WTC11 (cell line): Measurements from ENCODE around the gene HTRA2. TPM values are rescaled to one million over a fixed set of nuclear protein-coding genes. Genes with fewer than 3 reads are reported as not detected.

Experiments
- ATF1 ChIP-seq: sonication (generic); formaldehyde crosslinking; IDR thresholded peaks from 2 replicates; pipeline ENCODE4 v1.8.1; 2023; ENCODE audit warnings: mild to moderate bottlenecking, moderate library complexity, missing genetic modification reagents
- ATF6 ChIP-seq: sonication (generic); formaldehyde crosslinking; IDR thresholded peaks from 2 replicates; pipeline ENCODE4 v1.8.1; 2023; ENCODE audit warnings: mild to moderate bottlenecking, missing genetic modification reagents
- CREB1 ChIP-seq: sonication (generic); formaldehyde crosslinking; IDR thresholded peaks from 2 replicates; pipeline ENCODE4 v1.8.0; 2023; ENCODE audit warnings: mild to moderate bottlenecking, missing genetic modification reagents
- E2F4 ChIP-seq: sonication (generic); formaldehyde crosslinking; IDR thresholded peaks from 2 replicates; pipeline ENCODE4 v1.8.1; 2022; ENCODE audit warnings: low read depth, mild to moderate bottlenecking, moderate library complexity, missing genetic modification reagents, borderline replicate concordance
- ETV6 ChIP-seq: sonication (generic); formaldehyde crosslinking; IDR thresholded peaks from 2 replicates; pipeline ENCODE4 v1.8.1; 2022; ENCODE audit warnings: mild to moderate bottlenecking, missing genetic modification reagents
- FOXJ3 ChIP-seq: sonication (generic); formaldehyde crosslinking; IDR thresholded peaks from 2 replicates; pipeline ENCODE4 v1.9.0; 2021; ENCODE audit warnings: missing genetic modification reagents, mild to moderate bottlenecking, borderline replicate concordance
- FOXK1 ChIP-seq: sonication (generic); formaldehyde crosslinking; IDR thresholded peaks from 2 replicates; pipeline ENCODE4 v1.8.0; 2022; ENCODE audit warnings: mild to moderate bottlenecking, moderate library complexity, missing genetic modification reagents
- HMGA2 ChIP-seq: fragments of 250-450 bp; sonication (Bioruptor Pico); IDR thresholded peaks from 2 replicates; pipeline ENCODE4 v1.4.0; 2021; ENCODE audit warnings: mild to moderate bottlenecking, moderate library complexity
- IRF2 ChIP-seq: sonication (generic); formaldehyde crosslinking; IDR thresholded peaks from 2 replicates; pipeline ENCODE4 v1.8.0; 2022; ENCODE audit warnings: low read depth, missing genetic modification reagents, borderline replicate concordance
- JAZF1 ChIP-seq: fragments of 250-450 bp; sonication (Bioruptor Pico); IDR thresholded peaks from 2 replicates; pipeline ENCODE4 v1.9.0; 2021; ENCODE audit warnings: moderate library complexity, mild to moderate bottlenecking, inconsistent platforms
- KAT7 ChIP-seq: sonication (generic); formaldehyde crosslinking; IDR thresholded peaks from 2 replicates; pipeline ENCODE4 v1.8.1; 2023; ENCODE audit warnings: missing genetic modification reagents, mild to moderate bottlenecking, borderline replicate concordance
- NR1H2 ChIP-seq: sonication (generic); formaldehyde crosslinking; IDR thresholded peaks from 2 replicates; pipeline ENCODE4 v1.9.0; 2021; ENCODE audit warnings: mild to moderate bottlenecking, moderate library complexity, missing genetic modification reagents
- NR3C1 ChIP-seq: sonication (generic); formaldehyde crosslinking; conservative IDR thresholded peaks from 2 replicates; pipeline ENCODE4 v1.8.1; 2023; ENCODE audit warnings: low read depth, mild to moderate bottlenecking, missing genetic modification reagents
- OVOL2 ChIP-seq: fragments of 250-450 bp; sonication (Bioruptor Pico); IDR thresholded peaks from 2 replicates; pipeline ENCODE4 v1.9.0; 2021; ENCODE audit warnings: mild to moderate bottlenecking, borderline replicate concordance
- PREB ChIP-seq: sonication (generic); formaldehyde crosslinking; IDR thresholded peaks from 2 replicates; pipeline ENCODE4 v1.8.1; 2022; ENCODE audit warnings: mild to moderate bottlenecking, missing genetic modification reagents, moderate library complexity, borderline replicate concordance
- PRRX2 ChIP-seq: fragments of 250-450 bp; sonication (Bioruptor Pico); IDR thresholded peaks from 2 replicates; pipeline ENCODE4 v1.8.0; 2021; ENCODE audit warnings: mild to moderate bottlenecking
- SP1 ChIP-seq: sonication (generic); formaldehyde crosslinking; conservative IDR thresholded peaks from 2 replicates; pipeline ENCODE4 v1.8.1; 2022; ENCODE audit warnings: missing genetic modification reagents
- STAT6 ChIP-seq: sonication (generic); formaldehyde crosslinking; conservative IDR thresholded peaks from 2 replicates; pipeline ENCODE4 v1.8.1; 2023; ENCODE audit warnings: mild to moderate bottlenecking, low read depth, missing genetic modification reagents, moderate library complexity
- ZNF121 ChIP-seq: sonication (generic); formaldehyde crosslinking; IDR thresholded peaks from 2 replicates; pipeline ENCODE4 v1.8.0; 2023; ENCODE audit warnings: missing genetic modification reagents
- ZNF138 ChIP-seq: sonication (generic); formaldehyde crosslinking; conservative IDR thresholded peaks from 2 replicates; pipeline ENCODE4 v1.8.1; 2022; ENCODE audit warnings: mild to moderate bottlenecking, moderate library complexity, missing genetic modification reagents
- ZNF219 ChIP-seq: sonication (generic); formaldehyde crosslinking; IDR thresholded peaks from 2 replicates; pipeline ENCODE4 v1.8.0; 2023; ENCODE audit warnings: missing genetic modification reagents, mild to moderate bottlenecking, borderline replicate concordance
- total RNA-seq: library from RNA; stranded (reverse); gene quantifications from 3 replicates; pipeline ENCODE4 v1.2.3, GENCODE V29; 2021
- TF ChIP-seq, protein P1 (sequence below): sonication (generic); formaldehyde crosslinking; conservative IDR thresholded peaks from 2 replicates; pipeline ENCODE4 v1.8.1; 2022; ENCODE audit warnings: mild to moderate bottlenecking, missing genetic modification reagents
- TF ChIP-seq, protein P2 (sequence below): fragments of 250-450 bp; sonication (Bioruptor Pico); conservative IDR thresholded peaks from 2 replicates; pipeline ENCODE4 v1.9.0; 2021; ENCODE audit warnings: mild to moderate bottlenecking
- TF ChIP-seq, protein P3 (sequence below): sonication (generic); formaldehyde crosslinking; IDR thresholded peaks from 2 replicates; pipeline ENCODE4 v1.8.0; 2023; ENCODE audit warnings: missing genetic modification reagents, mild to moderate bottlenecking, borderline replicate concordance

HTRA2 gene
- total RNA-seq, 1 experiment from 2014 or later, result 30.0 TPM

DNA sequence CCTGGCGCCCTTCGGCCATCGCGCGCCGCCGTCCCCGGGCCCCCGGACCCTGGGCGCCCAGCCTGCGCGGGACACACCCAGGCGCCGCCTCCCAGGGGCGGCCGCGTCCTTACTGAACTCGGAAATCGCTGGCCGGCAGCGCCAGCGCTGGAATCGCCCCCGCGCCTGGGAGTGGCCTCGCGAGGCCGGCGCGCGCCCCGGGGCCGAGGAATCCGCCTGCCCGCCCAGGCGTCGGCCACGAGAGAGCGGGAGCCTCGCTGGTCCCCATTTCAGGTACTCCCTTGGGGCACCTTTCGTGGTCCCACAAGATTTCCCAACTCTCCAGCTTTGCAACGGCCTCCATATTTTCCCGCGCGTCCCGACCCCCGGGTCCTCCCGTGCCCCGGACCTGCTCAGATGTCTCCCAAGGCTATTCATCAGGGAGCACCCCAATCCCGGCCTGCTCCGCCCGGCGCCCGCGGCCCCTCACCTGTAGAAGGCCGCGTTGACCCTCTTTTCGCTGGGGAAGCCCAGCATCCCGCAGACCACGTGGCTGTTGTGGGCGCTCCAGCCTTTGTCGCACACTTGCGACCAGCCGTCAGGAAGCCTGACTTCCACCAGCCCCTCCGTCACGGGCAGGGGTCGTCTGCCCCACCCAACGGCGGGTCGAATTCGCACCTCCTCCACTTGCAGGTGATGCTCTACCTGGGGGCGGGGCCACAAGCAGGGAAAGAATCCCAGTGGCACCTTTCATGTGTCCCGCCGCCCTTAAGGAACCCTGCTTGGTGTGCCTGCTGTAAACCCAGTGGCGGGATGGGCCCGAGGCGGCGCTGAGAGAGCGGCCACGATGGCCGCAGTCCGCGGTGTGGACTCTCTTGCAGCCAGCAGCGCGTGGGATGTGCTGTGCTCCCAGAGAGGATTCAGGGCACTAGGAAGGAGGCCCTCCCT is 19.4 kb downstream of the HTRA2 start (continued):
- TF ChIP-seq CREB1 (CRISPR knock-in tag) (no peak), IRF2 (no peak), FOXK1 (CRISPR knock-in tag) (peak; percentile 74; the same call in 1 of the 2 replicates), E2F4 (CRISPR knock-in tag) (no peak), STAT6 (no peak), ZNF219 (CRISPR knock-in tag) (no peak), NR3C1 (CRISPR knock-in tag) (no peak), PREB (no peak), SP1 (peak; percentile 49), ATF6 (CRISPR knock-in tag) (no peak), ZNF138 (CRISPR knock-in tag) (no peak), ZNF121 (no peak), NR1H2 (CRISPR knock-in tag) (no peak), ATF1 (CRISPR knock-in tag) (no peak), JAZF1 (CRISPR knock-in tag) (no peak), KAT7 (CRISPR knock-in tag) (0 out of 2 replicates have a peak, but pooled peaks have one; percentile 65), HMGA2 (CRISPR knock-in tag) (no peak), PRRX2 (CRISPR knock-in tag) (no peak), OVOL2 (CRISPR knock-in tag) (no peak), FOXJ3 (CRISPR knock-in tag) (no peak), ETV6 (CRISPR knock-in tag) (peak; percentile 79)
- TF ChIP-seq, protein P1, sequence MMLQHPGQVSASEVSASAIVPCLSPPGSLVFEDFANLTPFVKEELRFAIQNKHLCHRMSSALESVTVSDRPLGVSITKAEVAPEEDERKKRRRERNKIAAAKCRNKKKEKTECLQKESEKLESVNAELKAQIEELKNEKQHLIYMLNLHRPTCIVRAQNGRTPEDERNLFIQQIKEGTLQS (CRISPR knock-in tag), result no peak
- TF ChIP-seq, protein P2, sequence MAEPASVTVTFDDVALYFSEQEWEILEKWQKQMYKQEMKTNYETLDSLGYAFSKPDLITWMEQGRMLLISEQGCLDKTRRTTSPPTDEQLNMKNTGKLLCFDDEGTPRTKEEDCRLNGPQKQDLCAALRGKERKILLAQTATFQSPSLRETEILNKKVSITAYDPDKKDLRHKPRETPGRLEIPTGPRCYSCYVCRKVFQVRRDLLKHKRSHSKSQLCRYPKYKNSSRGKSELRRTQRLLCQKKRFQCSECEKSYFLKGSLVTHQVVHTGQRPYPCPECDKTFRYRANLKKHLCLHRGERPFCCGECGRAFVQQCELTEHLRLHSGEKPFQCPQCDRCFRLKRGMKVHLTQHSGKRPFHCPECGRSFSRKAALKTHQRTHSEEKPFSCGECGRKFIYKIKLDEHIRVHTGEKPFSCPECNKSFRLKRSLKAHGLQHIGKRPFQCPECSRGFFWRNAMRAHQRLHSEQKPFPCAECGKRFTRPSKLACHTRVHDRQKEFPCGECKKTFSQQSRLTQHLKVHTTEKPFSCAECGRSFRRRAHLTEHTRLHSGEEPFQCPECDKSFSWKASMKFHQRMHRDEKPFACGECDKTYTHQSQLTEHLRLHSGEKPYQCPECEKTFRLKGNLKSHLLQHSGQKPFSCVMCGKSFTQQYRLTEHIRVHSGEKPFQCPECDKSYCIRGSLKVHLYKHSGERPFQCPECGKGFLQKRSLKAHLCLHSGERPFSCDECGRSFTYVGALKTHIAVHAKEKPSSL (CRISPR knock-in tag), result no peak
- TF ChIP-seq, protein P3, sequence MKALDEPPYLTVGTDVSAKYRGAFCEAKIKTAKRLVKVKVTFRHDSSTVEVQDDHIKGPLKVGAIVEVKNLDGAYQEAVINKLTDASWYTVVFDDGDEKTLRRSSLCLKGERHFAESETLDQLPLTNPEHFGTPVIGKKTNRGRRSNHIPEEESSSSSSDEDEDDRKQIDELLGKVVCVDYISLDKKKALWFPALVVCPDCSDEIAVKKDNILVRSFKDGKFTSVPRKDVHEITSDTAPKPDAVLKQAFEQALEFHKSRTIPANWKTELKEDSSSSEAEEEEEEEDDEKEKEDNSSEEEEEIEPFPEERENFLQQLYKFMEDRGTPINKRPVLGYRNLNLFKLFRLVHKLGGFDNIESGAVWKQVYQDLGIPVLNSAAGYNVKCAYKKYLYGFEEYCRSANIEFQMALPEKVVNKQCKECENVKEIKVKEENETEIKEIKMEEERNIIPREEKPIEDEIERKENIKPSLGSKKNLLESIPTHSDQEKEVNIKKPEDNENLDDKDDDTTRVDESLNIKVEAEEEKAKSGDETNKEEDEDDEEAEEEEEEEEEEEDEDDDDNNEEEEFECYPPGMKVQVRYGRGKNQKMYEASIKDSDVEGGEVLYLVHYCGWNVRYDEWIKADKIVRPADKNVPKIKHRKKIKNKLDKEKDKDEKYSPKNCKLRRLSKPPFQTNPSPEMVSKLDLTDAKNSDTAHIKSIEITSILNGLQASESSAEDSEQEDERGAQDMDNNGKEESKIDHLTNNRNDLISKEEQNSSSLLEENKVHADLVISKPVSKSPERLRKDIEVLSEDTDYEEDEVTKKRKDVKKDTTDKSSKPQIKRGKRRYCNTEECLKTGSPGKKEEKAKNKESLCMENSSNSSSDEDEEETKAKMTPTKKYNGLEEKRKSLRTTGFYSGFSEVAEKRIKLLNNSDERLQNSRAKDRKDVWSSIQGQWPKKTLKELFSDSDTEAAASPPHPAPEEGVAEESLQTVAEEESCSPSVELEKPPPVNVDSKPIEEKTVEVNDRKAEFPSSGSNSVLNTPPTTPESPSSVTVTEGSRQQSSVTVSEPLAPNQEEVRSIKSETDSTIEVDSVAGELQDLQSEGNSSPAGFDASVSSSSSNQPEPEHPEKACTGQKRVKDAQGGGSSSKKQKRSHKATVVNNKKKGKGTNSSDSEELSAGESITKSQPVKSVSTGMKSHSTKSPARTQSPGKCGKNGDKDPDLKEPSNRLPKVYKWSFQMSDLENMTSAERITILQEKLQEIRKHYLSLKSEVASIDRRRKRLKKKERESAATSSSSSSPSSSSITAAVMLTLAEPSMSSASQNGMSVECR (CRISPR knock-in tag), result peak; percentile 82; the same call in 1 of the 2 replicates
